GM13976 (cell line): ENCODE data around the gene ZNF778.

ENCODE experiments used
- DNase-seq: peaks from one replicate; pipeline ENCODE4 v3.0.0; 2012; ENCODE audit warnings: low spot score
- in situ Hi-C: fragments of 300-500 bp; cut with MboI; formaldehyde crosslinking; loops from one replicate; pipeline ENCODE4 v1.12.0; 2022; ENCODE audit warnings: low sequenced_read_pairs, mixed read lengths, inconsistent platforms; ENCODE audit not compliant: unreplicated experiment
- TF ChIP-seq, protein P1 (sequence below): IDR thresholded peaks from 2 replicates; pipeline ENCODE4 v1.5.1; 2012; ENCODE audit warnings: borderline replicate concordance, mild to moderate bottlenecking; ENCODE audit not compliant: insufficient read depth; ENCODE audit errors: extremely low read depth, missing control alignments, control extremely low read depth

Gene ZNF778

DNA sequence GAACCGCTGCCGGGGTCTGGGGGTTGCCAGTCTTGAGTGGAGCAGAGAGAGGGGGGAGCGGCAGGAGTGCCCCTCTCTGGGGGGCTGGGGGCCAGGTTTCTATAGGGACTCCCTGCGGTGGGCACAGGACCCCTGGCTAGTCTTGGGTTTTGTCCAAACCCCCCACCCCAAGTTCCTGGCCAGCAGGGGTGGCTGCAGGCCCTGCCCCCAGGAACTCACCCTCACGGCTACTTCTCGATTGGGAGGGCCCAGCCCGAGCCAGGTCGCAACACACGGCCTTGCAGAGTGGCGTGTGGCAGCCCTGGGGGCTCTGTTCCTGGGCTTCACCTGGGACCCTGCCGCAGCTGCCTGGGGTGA lies 45.4 kb upstream of the ZNF778 start:
- in situ Hi-C loops: no loop called here
- TF ChIP-seq, protein P1, sequence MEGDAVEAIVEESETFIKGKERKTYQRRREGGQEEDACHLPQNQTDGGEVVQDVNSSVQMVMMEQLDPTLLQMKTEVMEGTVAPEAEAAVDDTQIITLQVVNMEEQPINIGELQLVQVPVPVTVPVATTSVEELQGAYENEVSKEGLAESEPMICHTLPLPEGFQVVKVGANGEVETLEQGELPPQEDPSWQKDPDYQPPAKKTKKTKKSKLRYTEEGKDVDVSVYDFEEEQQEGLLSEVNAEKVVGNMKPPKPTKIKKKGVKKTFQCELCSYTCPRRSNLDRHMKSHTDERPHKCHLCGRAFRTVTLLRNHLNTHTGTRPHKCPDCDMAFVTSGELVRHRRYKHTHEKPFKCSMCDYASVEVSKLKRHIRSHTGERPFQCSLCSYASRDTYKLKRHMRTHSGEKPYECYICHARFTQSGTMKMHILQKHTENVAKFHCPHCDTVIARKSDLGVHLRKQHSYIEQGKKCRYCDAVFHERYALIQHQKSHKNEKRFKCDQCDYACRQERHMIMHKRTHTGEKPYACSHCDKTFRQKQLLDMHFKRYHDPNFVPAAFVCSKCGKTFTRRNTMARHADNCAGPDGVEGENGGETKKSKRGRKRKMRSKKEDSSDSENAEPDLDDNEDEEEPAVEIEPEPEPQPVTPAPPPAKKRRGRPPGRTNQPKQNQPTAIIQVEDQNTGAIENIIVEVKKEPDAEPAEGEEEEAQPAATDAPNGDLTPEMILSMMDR: no peak

DNA sequence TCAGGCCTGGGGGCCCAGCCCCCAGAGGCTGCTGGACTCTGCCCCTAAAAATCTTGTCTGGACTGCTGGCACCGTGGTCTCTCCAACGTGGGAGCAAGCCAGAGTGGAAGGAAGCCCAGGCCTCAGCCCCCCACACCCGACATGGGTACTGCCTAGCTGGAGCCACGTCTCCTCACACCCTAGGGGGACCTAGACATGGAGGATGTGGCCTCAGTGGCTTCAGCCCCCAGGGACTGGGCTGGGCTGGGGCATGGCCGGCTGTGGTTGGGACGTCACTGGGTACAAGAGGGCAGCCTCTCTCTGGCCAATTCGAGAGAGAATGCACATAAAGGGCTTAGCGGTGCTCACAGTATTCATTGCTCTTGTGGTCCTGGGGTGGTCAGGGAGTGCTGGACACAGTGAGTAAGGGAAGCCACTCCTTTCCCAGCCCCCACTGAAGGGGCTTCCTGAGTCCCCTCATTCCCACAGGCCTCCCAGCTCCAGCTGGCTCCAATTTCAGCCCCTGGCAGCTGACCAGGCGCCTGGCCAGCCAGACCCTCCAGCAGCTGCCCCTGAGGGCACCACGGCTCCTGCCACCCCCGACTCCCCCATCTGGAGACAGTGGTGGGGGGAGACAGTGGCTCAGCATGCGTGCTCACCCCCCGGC lies 44.9 kb upstream of the ZNF778 start:
- DNase-seq: no peak
- in situ Hi-C loops: no loop called here
- TF ChIP-seq, protein P1: no peak

More for the DNA sequence above, 45.4 kb upstream of the ZNF778 start:
- no peak for DNase-seq

DNA sequence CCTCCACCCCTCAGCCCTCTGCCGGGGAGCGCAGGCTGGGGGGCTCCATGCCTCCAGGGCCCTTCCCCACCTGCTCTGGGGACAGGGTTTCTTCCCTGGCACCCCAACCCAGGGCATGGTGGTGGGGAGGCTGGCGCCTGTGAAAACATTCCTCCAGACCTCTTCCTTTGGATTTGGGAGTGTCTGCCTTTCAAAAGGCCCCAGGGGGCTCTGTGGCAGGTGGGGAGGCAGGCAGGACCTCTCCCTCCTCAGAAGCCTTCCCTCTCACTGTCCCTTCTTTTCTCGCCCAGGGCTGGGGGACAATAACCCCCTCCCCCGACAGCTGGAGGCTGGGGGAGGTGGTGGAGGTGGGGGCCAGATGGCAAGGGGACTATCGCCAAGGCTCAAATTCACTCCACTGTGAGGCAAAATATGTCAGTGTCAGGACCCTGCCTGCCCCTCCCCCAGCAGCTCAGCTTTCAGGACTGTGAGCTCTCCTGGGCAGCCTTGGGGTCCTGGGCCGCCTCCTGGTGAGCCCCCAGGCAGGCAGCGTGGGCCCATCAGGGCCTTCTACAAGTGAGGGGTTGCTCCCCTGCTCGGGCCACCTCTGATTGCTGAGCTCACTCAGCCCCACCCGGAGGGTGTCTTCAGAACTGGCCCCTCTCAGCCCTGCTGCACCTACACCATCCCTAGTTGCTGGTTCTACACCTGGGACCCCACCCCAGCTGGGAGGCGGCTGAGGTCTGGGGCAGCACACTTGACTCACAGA lies 44.2 kb upstream of the ZNF778 start:
- TF ChIP-seq, protein P1: no peak
- no peak for DNase-seq
- in situ Hi-C loops: no loop called here

DNA sequence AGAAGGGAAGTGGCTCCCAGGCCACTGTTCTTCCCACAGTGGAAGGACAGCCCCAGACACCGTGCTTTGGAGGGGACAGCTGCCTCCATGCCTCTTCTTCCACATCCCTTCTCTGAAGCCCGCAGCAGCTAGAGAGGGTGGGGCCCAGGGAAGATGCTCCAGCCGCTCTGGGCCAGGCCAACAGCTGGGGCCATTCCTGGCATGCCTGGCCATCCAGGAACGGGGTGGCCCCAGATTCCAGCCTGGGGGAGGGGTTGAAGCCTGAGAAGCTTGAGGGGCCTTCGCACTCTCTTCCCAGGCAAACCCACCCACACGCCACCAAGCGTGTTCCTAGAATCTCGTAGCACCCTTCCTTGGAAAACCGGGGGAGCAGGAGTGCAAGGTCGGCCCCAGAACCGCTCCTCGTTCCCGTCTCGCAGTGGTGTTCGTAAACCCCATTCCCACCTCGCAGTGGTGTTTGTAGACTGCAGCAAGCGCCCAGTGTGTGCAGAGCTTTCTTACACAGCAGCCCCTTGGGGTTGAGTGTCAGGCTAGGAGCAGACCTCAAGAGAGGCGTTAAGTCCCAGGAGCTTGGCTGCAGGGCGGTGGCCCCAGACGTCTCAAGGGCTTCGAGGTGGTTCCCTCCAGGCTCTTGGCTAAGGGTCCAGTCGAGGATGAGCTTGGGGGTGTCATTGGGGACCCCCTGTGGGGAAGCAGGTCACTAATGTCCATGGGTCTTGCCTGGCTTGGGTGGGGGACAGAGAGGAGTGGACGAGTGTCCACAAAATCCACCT lies 43.3 kb upstream of the ZNF778 start:
- TF ChIP-seq, protein P1: no peak
- in situ Hi-C loops: no loop called here
- no peak for DNase-seq

DNA sequence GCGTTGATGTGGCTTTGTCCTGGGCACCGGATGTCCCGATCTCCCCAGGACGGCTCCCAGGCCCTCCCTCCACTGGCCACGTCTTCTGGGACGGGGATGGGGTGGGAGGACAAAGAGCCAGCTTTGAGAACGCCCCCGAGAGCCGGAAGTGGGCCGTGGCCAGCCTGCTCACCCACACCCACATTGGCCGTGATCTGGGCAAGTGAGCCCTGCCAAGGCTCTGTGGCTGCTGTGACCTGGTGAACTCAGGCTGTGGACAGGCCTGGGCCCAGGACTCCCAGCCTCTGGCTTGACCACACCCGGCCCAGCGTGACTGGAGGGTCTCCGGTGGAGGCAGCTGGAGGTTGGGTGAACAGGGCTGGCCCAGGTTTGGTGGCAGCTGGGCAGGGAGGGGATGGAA lies 42.6 kb upstream of the ZNF778 start:
- in situ Hi-C loops: no loop called here
- TF ChIP-seq, protein P1: no peak
- DNase-seq: no peak

DNA sequence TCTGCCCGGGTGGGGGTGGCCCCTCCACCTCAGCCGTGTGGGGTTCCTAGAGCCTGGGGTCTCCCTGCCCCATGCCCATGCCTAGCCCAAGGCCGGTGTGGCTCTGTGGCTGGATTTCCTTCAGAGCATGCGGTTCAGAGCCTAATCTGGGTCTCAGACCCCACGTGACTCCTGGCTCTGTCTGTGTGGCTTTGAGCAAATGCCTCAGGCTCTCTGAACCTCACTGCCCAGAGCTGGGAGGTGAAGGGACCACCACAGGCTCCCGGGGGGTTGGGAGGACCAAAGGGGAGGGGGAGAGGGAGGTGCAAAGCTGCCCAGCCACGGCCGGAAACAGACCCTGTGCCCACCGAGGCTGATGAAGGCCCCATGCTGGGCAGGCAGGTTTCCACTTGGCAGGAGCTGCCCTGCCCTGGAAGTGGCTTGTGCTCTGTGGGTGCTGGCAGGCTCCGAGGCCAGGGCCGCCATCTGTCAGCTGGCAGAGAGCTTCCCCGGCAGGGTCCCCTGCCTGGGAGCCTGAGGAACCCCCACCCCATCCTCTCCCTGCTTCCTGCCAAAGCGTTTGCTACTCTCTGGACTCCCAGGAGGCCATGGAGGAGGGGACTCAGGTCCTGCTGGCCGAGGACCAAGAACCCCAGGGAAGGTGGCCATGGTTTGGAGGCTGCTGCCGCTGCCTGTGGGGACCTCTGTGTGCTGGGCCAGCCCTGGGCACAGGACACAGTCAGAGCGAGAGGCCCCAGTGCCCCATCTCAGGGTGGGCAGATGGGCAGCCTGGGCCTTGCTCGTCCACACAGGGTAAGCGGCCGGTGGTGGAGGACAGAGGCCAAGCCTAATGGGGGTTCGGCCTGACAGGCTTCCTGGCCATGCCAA lies 42.0 kb upstream of the ZNF778 start:
- no peak for DNase-seq
- TF ChIP-seq, protein P1: no peak
- in situ Hi-C loops: no loop called here
